HCT116 (cell line): Measurements from ENCODE around the gene GNB5. TPM values are rescaled to one million over a fixed set of nuclear protein-coding genes. Genes with fewer than 3 reads are reported as not detected.

Experiments used
- ATAC-seq: fragments of 200-7000 bp; cut with Tn5 transposase; 2 replicates; pipeline ENCODE4 v1.9.1; 2020; ENCODE audit warnings: mild to moderate bottlenecking, moderate library complexity
- BruUV-seq: library from RNA; stranded (reverse); fragments of 400-500 nt; replicated peaks from 2 replicates; lab custom pipeline; 2021; lab: Mats Ljungman, UMichigan
- CTCF ChIA-PET: fragments of 300-600 bp; sonication (Branson Sonifier 250); formaldehyde crosslinking; loops from one replicate; lab custom pipeline; 2021; ENCODE audit warnings: antibody characterized with exemption; lab: Charles Lee
- POLR2A ChIA-PET: fragments of 300-600, 350-600 bp; sonication (Branson Sonifier 250); formaldehyde crosslinking; loops from one replicate; lab custom pipeline; 2021; ENCODE audit warnings: antibody characterized with exemption; lab: Charles Lee
- RAD21 ChIA-PET, 2 experiments: fragments of 300-600 bp; sonication (Branson Sonifier 250); formaldehyde crosslinking; loops; one replicate each; lab custom pipeline; 2023; ENCODE audit warnings: low total read pairs in 2 of 2; ENCODE audit not compliant: uncharacterized antibody in 2 of 2, unreplicated experiment in 2 of 2, low non-redundant PET in 1 of 2; lab: Charles Lee
- DNase-seq: peaks from one replicate; pipeline ENCODE4 v3.0.0-alpha.2; 2010; ENCODE audit warnings: low read depth, low spot score
- H2AFZ ChIP-seq: fragments of 200-600 bp; shearing (Covaris generic), sonication (generic); 2 replicates; pipeline ENCODE4 v1.6.1; 2017; ENCODE audit warnings: low read depth, mixed run types, mixed read lengths, antibody characterized with exemption, low read length; ENCODE audit not compliant: poor library complexity, severe bottlenecking
- H3K27ac ChIP-seq: 2 replicates; pipeline ENCODE4 v1.5.1; 2012; ENCODE audit warnings: low read depth, low read length
- H3K27me3 ChIP-seq: fragments of 200-600 bp; sonication (generic); 2 replicates; pipeline ENCODE4 v1.6.1; 2016; ENCODE audit warnings: mixed run types, low read length, mixed read lengths; ENCODE audit not compliant: insufficient read depth
- H3K36me3 ChIP-seq, 2 experiments: fragments of 200-500 bp in 1 of 2; fragments of 200-600 bp in 1 of 2; sonication (Bioruptor generic) in 1 of 2; sonication (generic) in 1 of 2; 2 replicates each; pipeline versions ENCODE4 v1.5.1 to v1.6.1; 2014 to 2016; ENCODE audit warnings: low read length in 2 of 2, inconsistent platforms in 1 of 2, mixed read lengths in 1 of 2, mixed run types in 1 of 2; ENCODE audit not compliant: insufficient read depth in 2 of 2, control insufficient read depth in 1 of 2
- H3K4me1 ChIP-seq, 2 experiments: fragments of 200-600 bp in 1 of 2; sonication (generic) in 1 of 2; 2 replicates each; pipeline versions ENCODE4 v1.5.1 to v1.6.1; 2012 to 2017; ENCODE audit warnings: low read length in 2 of 2, inconsistent platforms in 1 of 2, mild to moderate bottlenecking in 1 of 2, mixed read lengths in 1 of 2, mixed run types in 1 of 2, moderate library complexity in 1 of 2; ENCODE audit not compliant: insufficient read depth in 2 of 2, control insufficient read depth in 1 of 2
- H3K4me2 ChIP-seq: fragments of 200-600 bp; sonication (generic); 2 replicates; pipeline ENCODE4 v1.6.1; 2017; ENCODE audit warnings: mixed run types, low read length, mixed read lengths
- H3K4me3 ChIP-seq, 2 experiments: fragments of 200-600 bp in 1 of 2; sonication (generic) in 1 of 2; replicated peaks in 1 of 2; 2 replicates each; pipeline ENCODE4 v1.5.1; 2011 to 2016; ENCODE audit warnings: low read length in 2 of 2, control low read depth in 1 of 2, low read depth in 1 of 2, mild to moderate bottlenecking in 1 of 2, mixed read lengths in 1 of 2, mixed run types in 1 of 2
- H3K79me2 ChIP-seq: fragments of 200-600 bp; sonication (generic); 2 replicates; pipeline ENCODE4 v1.6.1; 2017; ENCODE audit warnings: mild to moderate bottlenecking, mixed run types, low read length, moderate library complexity, mixed read lengths; ENCODE audit not compliant: insufficient read depth
- H3K9ac ChIP-seq: fragments of 200-600 bp; sonication (generic); 2 replicates; pipeline ENCODE4 v1.6.1; 2016; ENCODE audit warnings: low read length, mixed read lengths
- H3K9me2 ChIP-seq: fragments of 200-600 bp; sonication (generic), shearing (Covaris generic); 2 replicates; pipeline ENCODE4 v1.6.1; 2017; ENCODE audit warnings: mixed run types, mild to moderate bottlenecking, moderate library complexity; ENCODE audit not compliant: insufficient read depth
- H3K9me3 ChIP-seq, 2 experiments: fragments of 200-500 bp in 1 of 2; fragments of 200-600 bp in 1 of 2; sonication (Bioruptor generic) in 1 of 2; sonication (generic) in 1 of 2; 2 replicates each; pipeline ENCODE4 v1.6.1; 2014 to 2017; ENCODE audit warnings: low read length in 2 of 2, mixed read lengths in 2 of 2, inconsistent platforms in 1 of 2, low read depth in 1 of 2, mild to moderate bottlenecking in 1 of 2, mixed run types in 1 of 2, moderate library complexity in 1 of 2; ENCODE audit not compliant: control insufficient read depth in 1 of 2, insufficient read depth in 1 of 2
- H4K20me1 ChIP-seq: fragments of 200-600 bp; sonication (generic), shearing (Covaris generic); 2 replicates; pipeline ENCODE4 v1.6.1; 2017; ENCODE audit warnings: mixed run types, mild to moderate bottlenecking, moderate library complexity; ENCODE audit not compliant: insufficient read depth
- CEBPB ChIP-seq: IDR thresholded peaks from 2 replicates; pipeline ENCODE4 v1.6.1; 2012; ENCODE audit warnings: low read depth
- SIN3A ChIP-seq: IDR thresholded peaks from 2 replicates; pipeline ENCODE4 v1.6.1; 2012; ENCODE audit warnings: low read depth
- ZFX ChIP-seq: fragments of 450-650 bp; IDR thresholded peaks from 2 replicates; pipeline ENCODE4 v1.6.1; 2017
- ZNF274 ChIP-seq: fragments of 200-500 bp; sonication (Bioruptor generic); IDR thresholded peaks from 2 replicates; pipeline ENCODE4 v1.6.1; 2014; ENCODE audit warnings: mild to moderate bottlenecking, low read depth, low read length, inconsistent platforms
- intact Hi-C: fragments of 100-400 bp; cut with micrococcal nuclease; formaldehyde crosslinking; loops from 2 replicates; pipeline ENCODE4 v1.10.0; 2022
- total RNA-seq: library from RNA; stranded (reverse); gene quantifications from one replicate; pipeline ENCODE4 v1.2.1, GENCODE V29; 2021; ENCODE audit not compliant: unreplicated experiment
- TF ChIP-seq, protein P1 (sequence below): IDR thresholded peaks from 2 replicates; pipeline ENCODE4 v1.6.1; 2012; ENCODE audit warnings: low read depth
- TF ChIP-seq, protein P2 (sequence below): IDR thresholded peaks from 2 replicates; pipeline ENCODE4 v1.6.1; 2012
- TF ChIP-seq, protein P3 (sequence below): IDR thresholded peaks from 2 replicates; pipeline ENCODE4 v1.6.1; 2011; ENCODE audit warnings: mild to moderate bottlenecking, low read length, moderate library complexity; ENCODE audit not compliant: insufficient replicate concordance; ENCODE audit errors: extremely low read depth

The GNB5 gene
- total RNA-seq, 1 experiment from 2014 or later: 27.6 TPM

DNA sequence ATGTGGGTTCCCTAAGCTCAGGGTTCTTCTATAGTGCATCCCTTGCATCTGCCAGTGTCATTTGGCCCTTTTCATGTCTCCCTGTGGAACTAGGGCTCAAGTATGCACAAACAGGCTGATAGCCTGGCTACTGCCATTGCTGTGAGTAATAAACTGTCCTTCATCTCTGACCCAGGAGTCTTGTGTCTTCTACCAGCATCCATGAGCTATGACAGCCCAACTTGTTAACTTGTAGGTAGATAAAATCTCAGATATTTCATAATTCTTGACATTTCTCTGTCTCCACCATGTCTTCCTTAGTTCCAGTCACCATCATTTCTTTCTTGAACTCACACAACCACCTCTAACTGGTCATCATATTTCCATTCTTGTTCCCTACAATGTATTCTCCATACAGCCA lies 59.1 kb downstream of the GNB5 start (continued):
- TF ChIP-seq, protein P1, sequence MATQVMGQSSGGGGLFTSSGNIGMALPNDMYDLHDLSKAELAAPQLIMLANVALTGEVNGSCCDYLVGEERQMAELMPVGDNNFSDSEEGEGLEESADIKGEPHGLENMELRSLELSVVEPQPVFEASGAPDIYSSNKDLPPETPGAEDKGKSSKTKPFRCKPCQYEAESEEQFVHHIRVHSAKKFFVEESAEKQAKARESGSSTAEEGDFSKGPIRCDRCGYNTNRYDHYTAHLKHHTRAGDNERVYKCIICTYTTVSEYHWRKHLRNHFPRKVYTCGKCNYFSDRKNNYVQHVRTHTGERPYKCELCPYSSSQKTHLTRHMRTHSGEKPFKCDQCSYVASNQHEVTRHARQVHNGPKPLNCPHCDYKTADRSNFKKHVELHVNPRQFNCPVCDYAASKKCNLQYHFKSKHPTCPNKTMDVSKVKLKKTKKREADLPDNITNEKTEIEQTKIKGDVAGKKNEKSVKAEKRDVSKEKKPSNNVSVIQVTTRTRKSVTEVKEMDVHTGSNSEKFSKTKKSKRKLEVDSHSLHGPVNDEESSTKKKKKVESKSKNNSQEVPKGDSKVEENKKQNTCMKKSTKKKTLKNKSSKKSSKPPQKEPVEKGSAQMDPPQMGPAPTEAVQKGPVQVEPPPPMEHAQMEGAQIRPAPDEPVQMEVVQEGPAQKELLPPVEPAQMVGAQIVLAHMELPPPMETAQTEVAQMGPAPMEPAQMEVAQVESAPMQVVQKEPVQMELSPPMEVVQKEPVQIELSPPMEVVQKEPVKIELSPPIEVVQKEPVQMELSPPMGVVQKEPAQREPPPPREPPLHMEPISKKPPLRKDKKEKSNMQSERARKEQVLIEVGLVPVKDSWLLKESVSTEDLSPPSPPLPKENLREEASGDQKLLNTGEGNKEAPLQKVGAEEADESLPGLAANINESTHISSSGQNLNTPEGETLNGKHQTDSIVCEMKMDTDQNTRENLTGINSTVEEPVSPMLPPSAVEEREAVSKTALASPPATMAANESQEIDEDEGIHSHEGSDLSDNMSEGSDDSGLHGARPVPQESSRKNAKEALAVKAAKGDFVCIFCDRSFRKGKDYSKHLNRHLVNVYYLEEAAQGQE: no peak

DNA sequence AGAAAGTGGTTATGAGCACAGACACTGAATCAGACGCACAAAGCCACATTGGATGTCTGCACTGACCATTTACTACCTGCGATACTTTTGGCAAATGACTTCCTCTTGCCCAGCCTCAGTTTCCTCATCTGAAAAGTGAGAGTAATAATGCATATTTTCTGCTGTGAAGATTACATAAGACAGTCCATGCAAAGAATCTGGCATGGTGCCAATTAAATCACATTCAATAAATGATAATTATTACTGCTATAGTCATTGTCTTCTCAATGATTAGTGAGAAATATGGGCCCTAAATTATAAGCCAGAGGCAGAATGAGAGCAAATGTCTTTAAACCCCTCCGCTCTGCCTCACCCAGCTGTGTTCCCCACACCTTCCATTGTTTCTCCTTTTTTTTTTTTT lies 62.6 kb downstream of the GNB5 start:
- no peaks in the 10 kb centered on the region for H4K20me1 ChIP-seq
- no peak overlapping the region for H3K4me3 ChIP-seq
- no peak overlapping the region for H2AFZ ChIP-seq
- no peak overlapping the region for H3K4me2 ChIP-seq
- ChIA-PET POLR2A (no interaction called here), CTCF (no interaction called here), RAD21 (no interaction called here)
- intact Hi-C loops: no loop called here
- H3K79me2 ChIP-seq: no peaks in the 10 kb centered on the region
- DNase-seq (no peak), ATAC-seq (no peak)
- H3K36me3 ChIP-seq: no peaks in the 10 kb centered on the region
- H3K9ac ChIP-seq: no peak overlapping the region
- H3K4me1 ChIP-seq: peaks cover 0 to 8% of the 10 kb centered on the region in 2 experiments; a peak in 1 of 4 replicates
- BruUV-seq: no TSS peak
- H3K9me3 ChIP-seq: no peaks in the 10 kb centered on the region
- TF ChIP-seq CEBPB: no peak
- TF ChIP-seq, protein P2, sequence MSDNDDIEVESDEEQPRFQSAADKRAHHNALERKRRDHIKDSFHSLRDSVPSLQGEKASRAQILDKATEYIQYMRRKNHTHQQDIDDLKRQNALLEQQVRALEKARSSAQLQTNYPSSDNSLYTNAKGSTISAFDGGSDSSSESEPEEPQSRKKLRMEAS: no peak
- no peak for TF ChIP-seq SIN3A
- TF ChIP-seq, protein P3, sequence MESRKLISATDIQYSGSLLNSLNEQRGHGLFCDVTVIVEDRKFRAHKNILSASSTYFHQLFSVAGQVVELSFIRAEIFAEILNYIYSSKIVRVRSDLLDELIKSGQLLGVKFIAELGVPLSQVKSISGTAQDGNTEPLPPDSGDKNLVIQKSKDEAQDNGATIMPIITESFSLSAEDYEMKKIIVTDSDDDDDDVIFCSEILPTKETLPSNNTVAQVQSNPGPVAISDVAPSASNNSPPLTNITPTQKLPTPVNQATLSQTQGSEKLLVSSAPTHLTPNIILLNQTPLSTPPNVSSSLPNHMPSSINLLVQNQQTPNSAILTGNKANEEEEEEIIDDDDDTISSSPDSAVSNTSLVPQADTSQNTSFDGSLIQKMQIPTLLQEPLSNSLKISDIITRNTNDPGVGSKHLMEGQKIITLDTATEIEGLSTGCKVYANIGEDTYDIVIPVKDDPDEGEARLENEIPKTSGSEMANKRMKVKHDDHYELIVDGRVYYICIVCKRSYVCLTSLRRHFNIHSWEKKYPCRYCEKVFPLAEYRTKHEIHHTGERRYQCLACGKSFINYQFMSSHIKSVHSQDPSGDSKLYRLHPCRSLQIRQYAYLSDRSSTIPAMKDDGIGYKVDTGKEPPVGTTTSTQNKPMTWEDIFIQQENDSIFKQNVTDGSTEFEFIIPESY: no peak
- TF ChIP-seq ZNF274: no peak
- TF ChIP-seq ZFX: no peak
- TF ChIP-seq, all 23 proteins: peak for 0
- Histone ChIP-seq H3K9me2 (no peaks in the 10 kb centered on the region), H3K27me3 (no peaks in the 10 kb centered on the region), H3K27ac (no peak overlapping the region)
